GM21529 (cell line): ENCODE results near the gene ABCB11.
"Not testable (repeated sequence)": the region's sequence is repeated elsewhere in the genome, so short reads cannot be mapped to it uniquely, and the experiment has no call there.

Source experiments
- ATAC-seq: cut with Tn5 transposase; IDR thresholded peaks from one replicate; pipeline ENCODE4 v1.9.1; 2021; ENCODE audit not compliant: unreplicated experiment

The ABCB11 gene

DNA sequence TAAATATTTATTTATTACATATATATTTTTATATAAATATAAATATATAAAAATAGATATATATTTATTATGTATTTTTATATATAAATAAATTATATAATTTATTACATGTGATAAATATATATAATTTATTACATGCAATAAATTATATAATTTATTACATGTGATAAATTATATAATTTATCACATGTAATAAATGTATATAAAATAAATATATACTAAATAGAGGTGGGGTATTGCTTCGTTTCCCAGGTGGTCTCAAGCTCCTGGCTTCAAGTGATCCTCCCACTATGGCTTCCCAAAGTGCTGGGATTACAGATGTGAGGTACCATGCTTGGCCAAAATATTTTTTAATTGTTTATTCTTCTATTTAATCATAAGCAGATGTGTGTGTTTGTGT lies 133.7 kb downstream of the ABCB11 start:
- no peak for ATAC-seq

DNA sequence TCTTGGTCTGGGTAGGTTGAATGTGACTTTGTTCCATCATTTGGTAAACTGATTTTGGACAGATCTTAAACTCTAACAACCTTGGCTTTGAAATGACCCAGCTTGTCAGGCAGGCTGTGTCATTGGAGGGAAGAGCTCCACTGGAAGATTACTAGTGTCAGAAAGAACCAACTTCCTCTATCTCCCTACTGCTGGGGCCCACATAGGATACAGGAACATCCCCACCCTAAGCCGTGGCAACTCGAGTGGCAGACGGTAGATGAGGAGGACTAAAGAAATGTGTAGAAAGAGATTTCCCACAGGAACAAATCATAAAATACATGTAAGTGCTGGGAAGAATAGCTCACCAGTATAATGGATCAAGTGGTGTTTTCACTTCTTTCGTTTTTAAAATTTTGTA lies 134.3 kb downstream of the ABCB11 start:
- ATAC-seq: no peak

DNA sequence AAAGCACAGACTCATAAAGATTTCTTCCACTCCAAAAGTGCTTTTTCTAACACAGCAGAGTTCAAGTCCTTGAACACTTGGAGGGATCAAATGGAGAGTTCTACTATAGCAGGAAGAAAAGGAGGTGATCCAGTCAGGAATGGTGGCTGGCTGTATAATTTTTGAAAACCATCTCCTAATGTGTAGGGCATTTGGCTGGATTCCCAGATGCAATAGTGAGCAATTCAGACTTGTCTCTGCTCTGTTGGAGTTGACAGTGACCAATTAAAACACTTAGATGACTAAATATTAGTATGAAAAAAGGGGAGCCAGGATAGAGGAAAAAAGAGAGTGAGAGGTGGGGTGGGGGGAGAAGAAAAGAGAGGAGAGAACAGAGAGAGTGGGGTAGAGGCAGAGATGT lies 135.4 kb downstream of the ABCB11 start:
- no peak for ATAC-seq

DNA sequence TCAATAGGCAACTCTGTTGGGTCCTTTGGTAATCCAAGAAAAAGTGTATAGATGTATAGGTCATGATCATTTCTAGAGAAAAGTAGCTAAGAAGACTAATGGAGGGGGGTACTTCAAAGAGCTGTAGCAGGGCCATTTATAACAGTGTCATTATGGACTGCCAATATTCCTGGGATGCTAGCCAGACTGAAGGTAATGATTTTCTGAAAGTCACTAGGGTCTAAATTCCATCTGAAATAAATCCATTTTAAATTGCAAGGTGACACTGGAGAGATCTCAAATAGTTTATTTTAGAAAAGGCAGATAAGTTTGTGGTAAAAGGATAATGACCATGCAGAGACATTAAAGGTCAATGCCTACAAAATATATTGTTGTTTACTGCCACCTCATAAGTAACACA lies 136.4 kb downstream of the ABCB11 start:
- no peak for ATAC-seq

DNA sequence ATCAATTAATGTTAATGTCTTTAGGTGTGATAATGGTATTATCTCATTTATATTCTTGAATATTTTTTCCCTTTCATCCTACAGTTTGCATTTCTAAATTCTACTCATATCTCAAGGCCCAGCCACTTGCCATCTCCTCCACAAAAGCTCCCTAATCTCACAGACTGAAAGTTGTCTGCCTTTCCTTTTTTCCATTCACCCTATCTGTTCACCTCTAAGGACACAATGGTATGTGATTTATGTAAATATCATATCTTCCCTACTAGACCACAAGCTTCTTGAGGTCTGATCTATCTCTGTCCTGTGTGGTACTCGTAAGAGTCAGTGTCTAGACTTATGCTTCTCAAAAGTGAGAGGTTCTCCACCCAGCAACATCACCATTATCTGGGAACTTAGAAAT lies 137.0 kb downstream of the ABCB11 start:
- no peak for ATAC-seq

DNA sequence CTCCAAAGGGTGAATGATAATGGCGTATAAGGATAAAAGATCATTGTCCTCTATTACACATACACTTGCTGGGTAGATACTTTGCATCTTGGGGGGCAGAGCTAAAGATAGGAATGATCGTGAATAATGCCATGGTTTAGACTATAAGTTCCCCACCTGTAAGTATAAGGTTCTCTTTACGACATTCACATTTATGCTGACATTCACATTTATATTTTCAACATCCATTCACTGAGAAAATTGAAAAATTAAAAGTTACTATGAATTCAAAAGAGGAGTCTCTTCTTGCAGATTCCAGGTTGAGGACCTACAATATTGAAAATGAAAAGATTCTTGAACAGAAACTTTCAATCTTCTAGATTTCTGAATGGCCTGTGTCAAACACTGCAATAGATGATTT lies 138.8 kb downstream of the ABCB11 start:
- ATAC-seq: no peak

DNA sequence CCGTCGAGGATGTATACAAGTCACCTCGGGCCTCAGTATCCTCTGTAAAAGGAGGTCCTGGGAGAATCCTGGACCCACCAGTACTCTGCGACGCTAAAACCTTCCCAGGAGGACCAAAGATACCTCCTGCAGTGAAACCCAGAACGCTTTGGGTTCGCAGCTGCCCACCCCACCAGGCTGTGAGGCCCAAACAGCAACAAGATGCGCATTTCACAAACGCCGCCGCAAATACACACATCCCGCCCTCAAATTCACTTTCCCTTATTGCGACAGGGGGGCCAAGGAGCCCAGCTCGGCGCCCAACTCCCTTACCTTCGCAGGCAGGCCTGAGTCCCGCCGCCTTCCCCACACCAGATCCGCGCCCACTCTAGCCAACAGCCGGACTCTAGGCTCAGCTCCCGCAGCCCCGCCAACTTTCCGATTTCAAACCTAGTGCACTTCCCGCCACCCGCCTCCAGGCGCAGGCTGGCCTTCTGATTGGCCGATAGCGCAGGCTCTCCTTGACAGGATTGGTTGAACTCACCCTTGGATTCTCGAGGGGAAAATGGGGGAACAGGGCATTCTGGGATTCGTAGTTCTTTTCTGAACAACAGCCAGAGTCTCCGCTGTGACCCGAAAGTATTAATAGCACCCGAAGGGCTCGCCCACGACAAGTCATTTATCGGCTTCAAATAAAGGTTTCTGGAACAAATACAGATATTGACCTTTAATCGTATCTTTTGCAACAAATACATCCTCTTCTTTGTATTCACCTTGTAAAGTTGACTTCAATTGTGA lies 140.9 kb downstream of the ABCB11 start, which contains the start of gene SPC25:
SPC25 (minus strand) TSS at position 425 of the 777 bp plus-strand sequence. CDS start 911 bp downstream, outside the sequence.
- peak; percentile 100 for ATAC-seq

DNA sequence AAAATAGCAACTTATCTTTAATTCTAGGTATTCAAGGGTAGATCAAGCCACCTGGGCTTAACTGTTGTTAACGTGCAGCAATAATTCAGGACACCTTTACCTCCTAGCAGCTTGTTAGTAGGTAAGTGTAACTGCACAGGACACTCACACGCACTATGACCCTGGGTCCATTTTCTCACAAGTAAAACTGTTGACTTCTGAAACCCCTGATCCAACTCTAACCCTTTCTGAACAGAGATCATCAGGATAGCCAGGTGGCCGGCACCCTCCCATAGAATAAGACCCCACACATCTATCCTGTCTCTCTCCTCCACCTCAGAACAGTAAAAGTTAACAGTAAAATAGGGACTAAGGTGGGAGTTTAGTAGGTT lies 141.5 kb downstream of the ABCB11 start:
- no peak for ATAC-seq

DNA sequence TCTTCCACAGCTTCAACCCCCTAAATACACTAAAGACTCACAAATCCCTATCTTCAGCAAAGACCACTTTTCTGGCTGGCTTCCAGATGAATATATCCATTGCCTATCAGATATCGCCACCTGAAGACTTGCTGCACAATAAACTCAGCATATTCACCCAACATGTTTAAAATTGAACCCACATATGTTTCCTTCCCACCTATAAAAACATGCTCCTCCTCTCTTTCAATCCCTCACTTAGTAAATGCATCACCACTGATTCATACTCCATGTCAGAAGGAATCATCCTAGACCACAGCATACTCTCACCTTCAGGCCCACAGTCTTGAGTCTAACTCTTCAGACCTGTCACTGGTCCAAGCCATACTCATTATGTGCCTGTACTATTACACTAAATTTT lies 146.1 kb downstream of the ABCB11 start:
- ATAC-seq: no peak

DNA sequence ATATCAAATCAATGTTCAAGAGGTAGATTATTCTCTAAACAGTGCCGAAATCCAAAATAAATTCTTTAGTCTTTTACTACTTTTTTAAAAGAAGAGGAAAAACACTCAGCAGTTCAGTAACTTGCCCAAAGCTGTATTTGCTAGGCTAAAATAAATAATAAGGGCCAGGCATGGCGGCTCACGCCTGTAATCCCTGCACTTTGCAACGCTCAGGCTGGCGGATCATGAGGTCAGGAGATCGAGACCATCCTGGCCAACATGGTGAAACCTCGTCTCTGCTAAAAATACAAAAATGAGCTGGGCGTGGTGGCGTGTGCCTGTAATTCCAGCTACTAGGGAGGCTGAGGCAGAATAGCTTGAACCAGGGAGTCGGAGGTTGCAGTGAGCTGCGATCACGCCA lies 149.0 kb downstream of the ABCB11 start:
- ATAC-seq: not testable (repeated sequence)

DNA sequence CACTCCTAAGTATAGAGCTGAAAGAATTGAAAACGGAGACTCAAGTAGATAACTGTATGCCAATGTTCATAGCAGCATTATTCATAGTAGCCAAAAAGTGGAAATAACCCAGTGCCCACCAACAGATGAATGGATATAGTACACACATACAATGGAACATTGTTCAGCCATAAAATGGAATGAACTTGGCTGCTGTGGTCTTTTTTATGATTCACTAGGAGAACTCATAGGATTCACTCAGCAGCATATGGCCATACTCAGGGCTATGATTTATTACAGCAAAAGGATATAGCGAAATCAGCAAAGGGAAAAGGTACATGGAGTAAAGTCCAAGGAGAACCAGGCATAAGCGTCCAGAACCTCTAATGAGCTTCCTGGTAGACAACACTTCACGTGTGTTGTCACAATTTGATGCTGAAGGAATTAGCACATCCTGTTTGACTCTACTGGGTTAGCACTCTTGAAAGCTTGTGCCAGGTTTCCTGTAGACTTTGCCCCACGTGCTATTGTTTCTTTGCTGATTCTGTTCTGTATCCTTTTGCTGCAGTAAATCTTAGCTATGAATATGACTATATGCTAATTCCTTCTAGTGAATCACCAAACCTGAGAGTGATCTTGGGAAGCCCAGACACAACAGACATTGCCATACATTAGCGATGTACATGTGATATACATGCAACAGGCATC lies 156.6 kb downstream of the ABCB11 start:
- ATAC-seq: no peak

DNA sequence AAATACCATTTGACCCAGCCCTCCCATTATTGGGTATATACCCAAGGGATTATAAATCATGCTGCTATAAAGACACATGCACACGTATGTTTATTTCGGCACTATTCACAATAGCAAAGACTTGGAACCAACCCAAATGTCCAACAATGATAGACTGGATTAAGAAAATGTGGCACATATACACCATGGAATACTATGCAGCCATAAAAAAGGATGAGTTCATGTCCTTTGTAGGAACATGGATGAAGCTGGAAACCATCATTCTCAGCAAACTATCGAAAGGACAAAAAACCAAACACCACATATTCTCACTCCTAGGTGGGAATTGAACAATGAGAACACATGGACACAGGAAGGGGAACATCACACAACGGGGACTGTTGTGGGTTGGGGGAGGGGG lies 160.3 kb downstream of the ABCB11 start:
- not testable (repeated sequence) for ATAC-seq
